Right renal cortex interstitium (tissue), 3 donors: Measurements from ENCODE around the gene SPSB3. TPM values are rescaled to one million over a fixed set of nuclear protein-coding genes. Genes with fewer than 3 reads are reported as not detected.

Experiments
- DNase-seq, 3 donors: peaks; one replicate each; pipeline ENCODE4 v3.0.0-alpha.2; 2013; ENCODE audit warnings: low read depth in 3 of 3, low spot score in 2 of 3
- polyA plus RNA-seq, 3 donors: library from polyadenylated mRNA; unstranded; fragments of 120-200 nt; gene quantifications; one replicate each; pipeline ENCODE4 v1.2.1, GENCODE V29; 2013; ENCODE audit not compliant: insufficient read length in 3 of 3

Gene SPSB3
- polyA plus RNA-seq, 3 donors = 30.8 to 35.7 (median 32.5) TPM

DNA sequence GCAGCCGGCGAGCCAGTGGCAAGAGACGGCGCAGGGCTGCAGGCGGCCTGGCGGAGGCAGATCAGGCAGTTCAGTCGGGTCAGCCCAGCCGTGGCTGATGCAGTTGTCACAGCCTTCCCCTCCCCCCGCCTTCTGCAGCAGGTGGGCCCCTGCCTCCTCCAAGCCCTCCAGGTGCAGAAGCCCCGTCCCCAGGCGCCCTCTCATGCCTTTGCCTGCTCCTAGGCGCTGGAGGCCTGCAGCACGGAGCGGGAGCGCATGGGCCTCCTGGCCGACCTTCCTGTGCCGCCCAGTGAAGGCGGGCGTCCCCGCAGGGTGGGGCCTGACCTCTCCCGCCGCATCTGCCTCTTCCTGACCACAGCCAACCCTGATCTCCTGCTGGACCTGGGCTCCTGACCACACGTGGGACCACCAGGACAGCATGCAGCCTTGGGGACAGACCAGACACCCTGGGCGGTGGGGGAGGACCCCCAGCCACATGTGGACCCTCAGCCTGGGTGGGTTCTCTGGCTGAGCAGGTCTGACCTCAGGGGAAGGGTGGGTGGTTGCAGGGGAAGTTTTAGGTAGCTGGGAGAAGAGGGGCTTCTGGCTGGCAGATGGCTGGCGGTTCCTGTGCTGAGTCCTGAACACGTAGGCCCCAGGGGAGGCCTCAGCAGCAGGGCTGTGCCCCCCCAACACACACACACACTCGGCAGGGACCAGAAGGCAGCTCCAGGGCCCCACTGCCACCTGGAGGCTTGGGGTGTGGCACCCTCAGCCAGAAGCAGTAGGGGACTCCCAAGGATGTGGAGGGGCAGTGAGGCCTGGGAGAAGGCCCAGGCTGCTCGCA, 6.3 kb downstream of the SPSB3 start:
- no peak for DNase-seq

DNA sequence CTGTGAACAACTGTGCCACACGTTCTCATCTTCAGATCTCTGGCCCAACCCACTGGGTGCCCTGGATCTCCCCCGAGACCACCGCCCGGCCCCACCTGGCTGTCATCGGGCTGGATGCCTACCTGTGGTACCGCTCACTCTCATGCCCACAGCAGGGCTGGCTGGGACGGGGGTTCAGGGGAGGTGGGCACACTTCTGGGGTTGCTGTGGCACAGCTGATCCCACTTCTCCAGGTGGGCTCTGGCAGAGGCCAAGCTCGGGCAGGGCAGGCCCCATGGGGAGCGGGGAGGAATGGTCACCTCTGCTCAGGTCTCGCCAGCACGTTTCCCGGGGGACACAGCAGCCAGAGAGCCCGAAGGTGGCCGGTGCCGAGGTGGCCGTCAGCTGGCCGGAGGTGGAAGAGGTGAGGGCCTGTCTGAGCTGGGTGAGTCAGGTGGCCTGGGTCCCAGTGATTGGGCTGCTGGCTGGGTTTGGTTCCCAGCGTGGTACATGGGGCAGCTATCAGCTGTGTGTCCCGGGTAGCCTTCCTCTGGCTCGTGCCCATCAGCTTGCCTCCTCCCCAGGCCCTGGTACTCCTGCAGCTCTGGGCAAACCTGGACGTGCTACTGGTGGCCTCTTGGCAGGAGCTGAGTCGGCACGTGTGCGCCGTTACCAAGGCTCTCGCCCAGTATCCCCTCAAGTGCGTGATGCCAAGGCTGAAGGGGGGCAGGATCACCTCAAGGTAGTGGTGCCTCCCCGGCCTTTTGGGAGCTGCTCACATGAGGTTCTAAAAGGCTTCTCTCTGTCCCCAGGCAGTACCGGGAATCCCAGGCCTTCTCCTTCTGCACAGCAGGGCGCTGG, 7.1 kb downstream of the SPSB3 start:
- no peak for DNase-seq

DNA sequence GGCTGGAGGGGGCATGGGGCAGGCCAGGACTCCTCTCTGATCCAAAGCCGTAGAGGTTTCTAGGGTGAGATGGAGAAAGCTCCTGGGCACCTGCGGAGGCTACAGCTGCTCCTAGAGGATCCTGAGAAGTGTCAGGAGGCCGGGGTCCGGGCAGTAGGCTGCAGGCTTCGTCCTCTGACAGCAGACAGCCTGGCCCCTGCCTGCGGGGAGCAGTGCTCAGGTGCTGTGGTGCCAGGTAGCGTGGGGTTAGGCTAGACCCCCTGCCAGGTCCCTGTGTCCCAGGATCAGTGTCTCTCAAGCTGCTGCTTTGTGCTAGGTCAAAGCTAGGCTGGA, 8.0 kb downstream of the SPSB3 start:
- no peak for DNase-seq

DNA sequence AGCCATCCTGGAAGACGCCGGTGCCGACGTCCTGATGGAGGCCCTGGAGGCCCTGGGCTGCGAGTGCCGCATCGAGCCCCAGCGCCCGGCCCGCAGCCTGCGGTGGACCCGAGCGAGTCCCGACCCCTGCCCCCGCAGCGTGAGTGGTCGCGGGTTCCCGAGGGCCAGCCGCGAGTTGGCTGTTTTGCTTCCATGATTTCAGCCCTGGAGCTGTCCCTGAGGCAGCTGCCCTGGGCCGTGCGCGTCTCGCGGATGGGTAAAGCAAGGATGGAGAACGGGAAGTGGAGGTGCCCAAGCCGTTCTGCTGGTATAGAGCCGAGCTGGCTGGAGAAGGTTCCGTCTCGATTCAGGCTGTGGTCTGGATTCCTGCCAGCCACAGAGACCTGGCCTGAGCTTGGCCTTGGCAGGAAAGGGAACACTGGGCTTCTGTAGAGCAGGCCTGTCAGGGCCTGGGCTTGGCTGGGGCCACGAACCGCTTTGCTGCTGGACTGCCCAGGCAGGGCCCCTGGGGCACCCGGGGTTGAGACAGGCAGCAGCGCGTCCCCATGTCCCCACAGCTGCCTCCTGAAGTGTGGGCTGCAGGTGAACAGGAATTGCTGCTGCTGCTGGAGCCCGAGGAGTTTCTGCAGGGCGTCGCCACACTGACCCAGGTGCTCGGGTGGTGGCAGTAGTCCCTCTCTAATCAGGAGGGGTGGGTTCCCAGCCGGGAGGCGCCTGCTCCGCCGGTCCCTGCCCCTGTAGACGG, 8.5 kb downstream of the SPSB3 start:
- DNase-seq = no peak

DNA sequence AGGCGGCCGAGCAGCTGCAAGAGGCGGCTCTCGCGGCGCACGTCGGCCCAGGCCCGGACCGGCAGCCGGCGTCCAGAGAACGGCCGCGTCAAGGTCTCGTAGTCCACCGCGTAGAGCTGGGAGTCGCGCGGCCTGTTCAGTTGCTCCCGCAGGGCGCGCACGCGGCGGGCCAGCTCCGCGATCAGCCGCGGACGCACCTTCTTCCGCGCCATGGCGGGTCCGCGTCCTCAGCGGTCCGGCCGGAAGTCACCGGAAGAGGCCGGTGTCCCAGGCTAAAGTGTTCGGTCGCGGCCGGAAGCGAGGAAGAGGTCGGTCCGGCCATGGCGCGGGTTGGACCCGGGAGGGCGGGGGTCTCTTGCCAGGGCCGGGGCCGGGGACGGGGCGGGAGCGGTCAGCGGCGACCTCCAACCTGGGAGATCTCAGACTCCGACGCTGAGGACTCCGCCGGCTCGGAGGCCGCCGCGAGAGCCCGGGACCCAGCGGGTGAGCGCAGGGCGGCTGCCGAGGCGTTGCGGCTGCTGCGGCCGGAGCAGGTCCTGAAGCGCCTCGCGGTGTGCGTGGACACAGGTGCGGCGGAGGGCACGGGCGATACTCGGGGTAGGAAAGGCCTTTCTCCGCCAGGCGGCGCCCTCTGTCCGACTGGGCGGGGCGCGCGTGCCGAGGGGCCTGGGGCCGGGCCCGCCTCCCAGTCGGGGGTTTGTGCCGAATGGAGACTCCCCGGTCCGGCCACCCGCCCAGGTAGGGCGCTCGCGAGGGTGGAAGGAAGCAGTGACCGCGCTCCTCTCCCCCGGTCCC, 9.3 kb downstream of the SPSB3 start, which contains the start of gene MRPS34:
Gene MRPS34 (minus strand): TSS at position 227 of the 795 bp plus-strand sequence. CDS start 15 bp downstream, at position 212.
- DNase-seq = peak in 2 of 3 donors; percentile 69 to 75

DNA sequence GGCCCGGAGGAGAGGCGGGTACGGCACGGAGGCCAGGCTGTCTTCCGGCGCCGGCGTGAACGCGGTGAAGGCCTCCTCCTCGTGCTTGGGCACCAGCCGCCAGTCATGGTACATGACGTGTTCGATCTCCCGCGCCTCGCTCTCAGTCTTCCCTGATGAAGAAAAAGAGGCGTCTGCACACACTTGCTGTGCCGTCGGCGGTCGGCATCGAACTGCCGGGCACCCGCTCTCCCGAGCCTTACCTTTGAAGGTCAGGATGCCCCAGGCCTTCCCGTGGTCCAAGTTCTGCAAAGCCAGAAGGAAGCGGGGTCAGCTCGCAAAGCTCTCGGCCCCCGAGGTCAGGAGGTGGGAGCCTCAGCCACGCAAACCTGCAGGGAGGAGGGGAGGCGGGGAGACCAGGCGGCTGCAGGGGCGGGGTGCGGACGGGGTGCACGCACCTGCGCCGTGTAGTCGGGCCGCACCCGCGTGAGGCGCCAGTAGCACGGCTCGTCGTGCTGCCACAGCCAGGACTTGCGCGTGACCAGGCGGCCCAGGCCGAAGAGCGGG, 9.9 kb downstream of the SPSB3 start, which contains the start of gene EME2:
Gene EME2 (plus strand): TSS at position 449 of the 546 bp plus-strand sequence. CDS start 418 bp downstream, outside the sequence.
- no peak for DNase-seq

DNA sequence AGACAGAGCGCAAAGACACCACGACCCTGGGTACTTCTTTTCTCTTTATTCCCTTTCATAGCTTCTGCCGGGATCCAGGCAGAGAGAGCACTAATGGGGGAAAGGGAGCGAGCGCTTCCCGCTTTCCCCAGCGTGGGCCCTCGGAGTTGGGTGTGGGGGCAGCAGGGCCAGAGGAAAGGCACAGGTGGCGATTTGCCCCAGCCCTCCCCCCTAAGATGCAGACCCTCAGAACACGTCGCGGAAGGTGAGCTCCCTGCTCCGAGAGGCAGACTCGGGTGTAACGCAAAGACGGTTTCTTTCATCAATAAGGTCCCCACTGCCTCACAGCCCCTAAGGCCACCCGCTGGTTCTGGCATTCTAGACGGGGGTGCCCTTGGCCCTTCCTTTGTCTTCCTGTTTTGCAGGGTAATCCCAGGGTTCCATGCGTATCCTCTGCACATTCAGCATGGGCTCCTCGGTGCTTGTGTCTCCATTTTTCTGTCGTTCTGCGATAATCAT, 10.5 kb downstream of the SPSB3 start:
- no peak for DNase-seq

DNA sequence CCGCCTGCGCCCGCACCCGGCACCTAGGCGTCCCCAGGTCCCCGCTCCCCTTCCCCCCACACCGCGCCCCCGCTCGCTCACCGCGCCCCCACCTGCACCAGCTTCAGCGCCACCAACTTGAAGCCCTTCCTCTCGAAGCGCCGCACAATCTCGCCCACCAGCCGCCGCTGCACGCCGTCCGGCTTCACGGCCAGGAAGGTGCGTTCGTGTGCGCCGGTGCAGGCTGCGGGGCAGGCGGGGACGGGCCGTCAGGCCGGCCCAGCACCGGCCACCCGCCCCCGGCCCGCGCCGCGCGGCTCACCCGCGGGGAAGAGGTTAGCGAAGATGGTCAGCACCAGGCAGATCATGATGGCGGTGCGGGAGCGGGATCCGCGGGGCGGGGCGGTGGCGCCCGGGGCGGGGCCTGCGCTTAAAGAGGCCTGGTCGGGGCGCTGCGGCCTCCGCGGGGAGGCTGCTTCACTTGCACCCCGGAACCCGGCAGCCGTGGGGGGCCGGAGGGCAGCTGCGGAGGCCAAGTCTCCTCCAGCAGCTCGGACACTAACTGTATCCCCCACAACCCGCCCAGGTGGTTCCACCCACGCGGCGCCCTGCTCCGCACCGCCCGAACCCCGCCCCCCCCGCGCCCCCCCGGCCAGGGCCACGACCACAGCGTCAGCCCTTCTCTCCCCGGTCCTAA, 11.0 kb downstream of the SPSB3 start, which contains the start of gene NME3:
Gene NME3 (minus strand): TSS at position 356 of the 676 bp plus-strand sequence. CDS start 9 bp downstream, at position 347.
- DNase-seq = no peak

DNA sequence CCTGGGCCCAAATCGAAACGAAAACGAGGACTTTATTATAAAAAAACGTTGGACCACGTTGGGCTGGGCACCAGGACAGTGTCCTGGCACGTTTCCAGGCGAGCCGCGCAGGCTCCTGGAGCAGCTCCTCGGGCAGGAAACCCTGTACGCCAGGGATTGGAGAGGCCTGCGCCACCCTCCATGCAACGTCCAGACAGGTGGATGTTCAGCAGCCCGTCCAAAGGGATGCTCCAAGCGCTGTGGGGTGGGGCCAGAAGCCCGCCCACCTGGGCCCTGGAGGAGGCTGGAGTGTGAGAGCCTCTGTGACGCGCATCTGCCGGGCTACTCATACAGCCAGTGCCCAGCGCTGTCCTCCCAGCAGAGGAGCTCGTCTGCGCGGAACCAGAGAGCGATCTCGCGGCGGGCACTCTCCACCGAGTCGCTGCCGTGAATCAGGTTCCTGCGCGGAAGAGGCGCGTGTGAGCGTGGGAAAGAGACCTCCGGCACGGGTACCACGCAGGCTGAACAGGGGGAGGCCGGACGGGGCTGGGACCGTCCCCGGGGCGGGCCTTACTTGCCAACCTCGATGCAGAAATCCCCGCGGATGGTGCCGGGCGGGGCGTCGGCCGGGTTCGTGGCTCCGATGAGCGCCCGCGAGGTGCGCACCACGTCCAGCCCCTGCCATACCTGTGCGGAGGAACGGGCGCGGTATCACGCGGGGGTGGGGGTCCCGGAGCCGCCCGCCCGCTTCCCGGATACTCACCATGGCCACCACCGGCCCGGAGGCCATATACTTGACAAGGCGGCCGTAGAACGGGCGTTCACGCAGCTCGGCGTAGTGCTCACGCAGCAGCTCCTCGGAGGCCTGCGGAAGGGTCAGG, 11.8 kb downstream of the SPSB3 start:
- DNase-seq = no peak

DNA sequence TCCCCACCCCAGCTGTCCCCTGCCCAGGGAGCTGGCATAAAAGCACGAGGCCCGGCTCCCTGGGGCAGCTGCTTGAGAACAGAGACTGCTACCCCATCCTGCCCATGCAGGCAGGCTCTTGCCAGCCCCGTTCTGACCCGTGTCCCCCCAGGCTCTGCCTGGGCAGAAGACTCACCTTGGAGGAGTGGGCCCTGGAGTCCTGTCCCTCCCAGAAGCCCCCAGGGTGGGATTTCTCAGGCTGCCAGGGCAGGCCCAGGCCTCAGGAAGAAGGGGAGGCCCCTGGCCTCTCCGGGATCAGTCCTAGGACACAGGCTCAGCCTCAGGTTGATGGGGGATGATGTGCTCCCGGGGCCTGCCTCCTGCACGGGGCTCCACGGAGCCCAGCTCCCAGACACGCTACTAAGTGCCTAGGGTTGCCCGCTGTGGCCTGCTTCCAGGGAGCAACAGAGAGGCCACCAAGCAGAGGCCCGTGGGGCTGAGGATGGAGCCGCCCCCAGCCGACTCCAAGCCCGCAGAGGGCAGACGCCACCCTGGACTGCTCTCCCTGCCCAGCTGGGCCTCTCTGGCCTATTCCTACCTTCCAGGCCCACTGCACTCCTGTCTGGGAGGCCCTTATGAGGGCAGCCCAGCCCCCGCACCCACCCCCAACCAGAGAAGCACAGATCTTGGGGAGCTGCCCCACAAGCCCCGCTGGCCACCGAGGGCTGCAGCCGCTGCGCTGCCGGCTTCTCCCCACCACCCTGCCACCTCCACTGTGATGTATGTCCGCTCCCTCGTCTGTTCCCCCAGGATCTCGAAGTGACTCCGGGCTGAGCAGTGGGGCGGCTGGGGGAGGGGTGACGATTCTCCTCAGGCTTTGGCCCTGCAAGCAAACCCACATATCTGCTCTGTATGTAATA, 12.7 kb downstream of the SPSB3 start:
- no peak for DNase-seq

DNA sequence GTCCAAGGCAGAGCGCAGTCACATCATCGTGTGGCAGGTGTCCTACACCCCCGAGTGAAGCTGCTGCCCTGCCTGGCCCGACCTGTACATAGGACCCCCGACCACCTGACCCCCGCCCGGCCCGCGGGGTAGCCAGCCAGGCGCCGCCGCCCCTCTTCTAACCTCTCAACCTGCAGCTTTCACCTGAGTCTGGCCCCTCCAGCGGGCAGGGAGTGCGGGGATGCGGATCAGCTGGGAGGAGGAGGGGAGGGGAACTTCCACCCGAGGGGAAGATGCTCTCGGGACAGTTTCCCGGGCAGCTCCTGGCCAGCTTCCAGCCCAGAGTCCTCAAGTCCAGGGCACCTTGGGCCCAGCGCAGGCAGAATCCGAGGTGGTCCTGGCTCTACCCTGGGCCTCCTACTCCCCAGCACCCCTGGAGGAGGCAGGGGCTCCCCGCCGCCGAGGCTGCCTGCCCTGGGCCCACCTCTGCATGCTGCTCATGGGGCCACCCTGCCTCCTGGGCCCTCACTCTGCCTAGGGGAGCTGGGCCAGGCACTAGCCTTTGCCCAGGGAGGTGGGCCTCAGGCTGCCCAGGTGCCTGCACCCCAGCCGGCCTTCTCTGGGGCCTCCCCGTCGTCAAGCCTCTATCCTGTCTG, 13.5 kb downstream of the SPSB3 start:
- DNase-seq = no peak

DNA sequence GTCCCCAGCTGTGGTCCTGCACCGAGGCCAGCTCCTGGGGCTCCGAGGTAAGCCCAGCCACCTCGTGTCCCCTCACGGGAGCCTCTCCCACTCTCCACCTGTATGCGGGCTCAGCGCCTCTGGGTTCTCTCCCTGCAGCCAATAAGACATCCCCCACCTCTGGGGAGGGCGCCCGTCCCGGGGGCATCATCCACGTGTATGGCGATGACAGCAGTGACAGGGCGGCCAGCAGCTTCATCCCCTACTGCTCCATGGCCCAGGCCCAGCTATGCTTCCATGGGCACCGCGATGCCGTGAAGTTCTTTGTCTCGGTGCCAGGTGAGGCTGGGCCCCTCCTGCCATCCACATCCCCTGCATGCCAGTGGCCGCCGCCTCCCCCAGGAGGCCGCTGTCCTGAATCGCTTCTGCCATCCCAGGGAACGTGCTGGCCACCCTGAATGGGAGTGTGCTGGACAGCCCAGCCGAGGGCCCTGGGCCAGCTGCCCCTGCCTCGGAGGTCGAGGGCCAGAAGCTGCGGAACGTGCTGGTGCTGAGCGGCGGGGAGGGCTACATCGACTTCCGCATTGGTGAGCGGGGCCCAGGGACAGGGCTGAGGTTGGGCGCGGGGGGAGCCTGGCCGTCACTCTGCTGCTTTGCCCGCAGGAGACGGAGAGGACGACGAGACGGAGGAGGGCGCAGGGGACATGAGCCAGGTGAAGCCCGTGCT, 14.2 kb downstream of the SPSB3 start:
- DNase-seq = no peak

DNA sequence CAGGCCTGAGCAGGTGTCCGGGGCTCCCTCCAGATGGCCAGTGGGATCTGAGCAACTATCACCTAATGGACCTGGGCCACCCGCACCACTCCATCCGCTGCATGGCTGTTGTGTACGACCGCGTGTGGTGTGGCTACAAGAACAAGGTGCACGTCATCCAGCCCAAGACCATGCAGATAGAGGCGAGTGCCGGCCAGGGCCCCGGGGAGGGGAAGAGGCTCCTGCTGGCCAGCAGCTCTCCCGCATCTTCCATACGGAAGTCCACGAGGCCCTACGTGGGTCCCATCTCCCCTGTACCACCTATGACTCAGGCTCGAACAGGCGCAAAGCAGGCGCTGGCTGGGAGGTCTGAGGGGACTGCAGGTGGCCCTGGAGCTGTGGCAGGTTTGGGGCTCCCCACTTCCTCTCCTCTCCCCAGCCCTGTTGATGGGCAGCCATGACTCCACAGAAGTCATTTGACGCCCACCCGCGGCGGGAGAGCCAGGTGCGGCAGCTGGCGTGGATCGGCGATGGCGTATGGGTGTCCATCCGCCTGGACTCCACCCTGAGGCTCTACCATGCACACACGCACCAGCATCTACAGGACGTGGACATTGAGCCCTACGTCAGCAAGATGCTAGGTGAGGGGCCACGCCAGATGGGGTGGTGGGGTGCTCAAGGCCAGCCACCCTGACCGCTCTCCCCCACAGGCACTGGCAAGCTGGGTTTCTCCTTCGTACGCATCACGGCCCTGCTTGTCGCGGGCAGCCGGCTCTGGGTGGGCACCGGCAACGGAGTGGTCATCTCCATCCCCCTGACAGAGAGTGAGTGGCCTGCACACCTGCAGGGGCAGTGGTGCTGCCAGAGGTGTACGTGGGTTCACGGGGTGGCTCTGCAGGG, 15.0 kb downstream of the SPSB3 start:
- DNase-seq = no peak

DNA sequence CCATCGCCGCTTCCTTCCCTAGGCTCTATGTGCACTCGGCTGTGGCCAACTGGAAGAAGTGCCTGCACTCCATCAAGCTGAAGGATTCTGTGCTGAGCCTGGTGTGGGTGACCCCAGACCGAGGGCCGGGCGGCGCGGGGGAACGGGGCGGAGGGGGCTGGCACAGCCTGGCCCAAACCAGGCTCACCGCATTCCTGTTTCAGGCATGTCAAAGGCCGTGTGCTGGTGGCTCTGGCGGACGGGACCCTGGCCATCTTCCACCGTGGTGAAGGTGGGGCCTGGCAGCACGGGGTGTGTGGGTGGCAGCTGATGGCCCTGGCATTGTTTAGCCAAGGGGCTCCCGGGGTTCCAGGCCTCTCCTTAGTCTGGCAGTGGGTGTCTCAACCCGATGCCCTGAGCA, 15.7 kb downstream of the SPSB3 start:
- DNase-seq = no peak

DNA sequence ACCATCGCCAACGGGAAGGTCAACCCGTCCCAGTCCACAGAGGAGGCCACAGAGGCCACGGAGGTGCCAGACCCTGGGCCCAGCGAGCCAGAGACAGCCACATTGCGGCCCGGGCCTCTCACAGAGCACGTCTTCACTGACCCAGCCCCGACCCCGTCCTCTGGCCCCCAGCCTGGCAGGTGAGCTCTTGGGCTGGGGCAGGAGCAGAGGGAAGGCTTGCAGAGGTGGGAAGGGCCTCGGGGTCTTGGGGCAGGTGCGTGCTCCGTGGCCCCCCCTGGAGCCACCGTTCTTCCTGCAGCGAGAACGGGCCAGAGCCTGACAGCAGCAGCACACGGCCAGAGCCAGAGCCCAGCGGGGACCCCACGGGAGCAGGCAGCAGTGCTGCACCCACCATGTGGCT, 16.1 kb downstream of the SPSB3 start:
- no peak for DNase-seq
